Ovary (tissue), 9 donors: ENCODE data around the gene KANSL1L. TPM values are rescaled to one million over a fixed set of nuclear protein-coding genes. Genes with fewer than 3 reads are reported as not detected.

Experiments used
- DNase-seq, 5 donors: peaks; one replicate each; pipeline ENCODE4 v3.0.0-alpha.2; 2019 to 2020
- H3K27ac ChIP-seq, 2 donors: fragments of 200-600 bp; one replicate each; pipeline versions ENCODE4 v1.5.1 to v1.8.0; 2019 to 2022
- H3K27me3 ChIP-seq: fragments of 200-600 bp; one replicate; pipeline ENCODE4 v1.8.0; 2022
- H3K36me3 ChIP-seq: fragments of 200-600 bp; sonication (generic); one replicate; pipeline ENCODE4 v1.5.1; 2019
- H3K4me1 ChIP-seq: one replicate; pipeline ENCODE4 v1.8.1; 2013; ENCODE audit warnings: mild to moderate bottlenecking, moderate library complexity; ENCODE audit not compliant: insufficient read depth
- H3K4me3 ChIP-seq: fragments of 200-600 bp; sonication (generic); one replicate; pipeline ENCODE4 v1.5.1; 2017
- H3K9me3 ChIP-seq, 2 donors: fragments of 200-600 bp in 1 of 2; sonication (generic) in 1 of 2; one replicate each; pipeline versions ENCODE4 v1.5.1 to v1.8.1; 2013 to 2019; ENCODE audit warnings: mild to moderate bottlenecking in 1 of 2, moderate library complexity in 1 of 2
- EP300 ChIP-seq: sonication (generic); formaldehyde crosslinking; IDR thresholded peaks from one replicate; pipeline ENCODE4 v1.6.1; 2017; ENCODE audit warnings: antibody characterized with exemption
- POLR2A ChIP-seq: fragments of 450-650 bp; IDR thresholded peaks from one replicate; pipeline ENCODE4 v1.6.1; 2017; ENCODE audit warnings: antibody characterized with exemption, mild to moderate bottlenecking, moderate library complexity
- WGBS, 3 donors: extraction: QIAGEN DNeasy Blood & Tissue Kit in 1 of 3; methylation state at CpG; one replicate each; pipeline versions ENCODE4 v1.1.5 to v1.1.7; 2013 to 2017; 5-methylcytosine and 5-hydroxymethylcytosine counted together
- intact Hi-C, 4 donors: fragments of 100-400 bp; cut with DNase I; formaldehyde crosslinking; loops; one replicate each; pipeline versions ENCODE4 v1.11.0 to v1.15.1; 2022 to 2023
- polyA plus RNA-seq, 2 donors: library from polyadenylated mRNA; stranded (reverse); fragments of 200-250 nt in 1 of 2; fragments of 350-450 nt in 1 of 2; fragmentation: Illumina TruSeq in 1 of 2; extraction: RNeasy Lipid Tissue Mini Kit (QIAGEN cat#74804) in 1 of 2; gene quantifications; one replicate each; pipeline ENCODE4 v1.2.3, GENCODE V29; 2013 to 2014
- total RNA-seq, 7 donors: library from RNA; depleted of rRNA in 2 of 7; stranded (reverse); fragments of >200 nt in 2 of 7; fragmentation: NEBNext Ultra II Directional in 3 of 7; extraction: Animal tissue kit (Norgen Biotek cat#: 25700) in 3 of 7; gene quantifications; one replicate each; pipeline versions ENCODE4 v1.1.0 to v1.2.4, GENCODE V29; 2016 to 2023
- TF ChIP-seq, protein P1 (sequence below), 3 donors: fragments of 450-650 bp in 2 of 3; fragments of 200-600 bp in 1 of 3; IDR thresholded peaks; one replicate each; pipeline versions ENCODE4 v1.5.1 to v1.8.0; 2016 to 2022; ENCODE audit warnings: antibody characterized with exemption in 3 of 3, mild to moderate bottlenecking in 1 of 3
- donor health status: DM: no; HTN: no; CAD: no; lungs with moderate emphysema.
- donor health status: DM: no; HTN: no; CAD: no.
- donor health status: Bipolar disorder and iron deficiency.
- donor health status: DM: yes; HTN: yes; CAD: no.
- donor health status: DM: no; HTN: no; CAD: no.
- donor health status: DM: yes; HTN: yes; CAD: no.

The KANSL1L gene
- total and polyA plus RNA-seq, 9 donors, result 20.5 to 47.1 (median 36.1) TPM

DNA sequence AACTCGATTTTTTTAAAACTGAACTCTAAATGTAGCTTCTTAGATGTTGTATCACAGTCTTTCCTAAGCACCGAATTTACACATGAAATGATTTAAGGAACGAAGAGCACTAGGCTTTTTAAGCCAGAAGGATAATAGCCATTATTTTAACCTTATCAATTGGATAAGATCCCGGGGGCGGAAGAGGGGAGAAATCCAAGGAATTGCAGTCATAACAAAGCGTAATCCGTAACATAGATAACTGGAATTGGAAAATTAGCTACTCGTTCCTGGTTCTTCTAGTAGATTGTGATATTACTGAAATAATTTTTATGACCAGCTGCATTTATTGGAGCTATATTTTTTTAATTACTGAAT is 988 bp upstream of the KANSL1L start:
- intact Hi-C loops, result no loop called here
- Histone ChIP-seq H3K36me3 (no peaks in the 10 kb centered on the region), H3K4me3 (peak overlapping the region; percentile 95), H3K27me3 (no peaks in the 10 kb centered on the region), H3K9me3 (no peaks in the 10 kb centered on the region), H3K4me1 (no peaks in the 10 kb centered on the region), H3K27ac (peak overlapping the region; percentile 91 to 100)
- TF ChIP-seq, protein P1, sequence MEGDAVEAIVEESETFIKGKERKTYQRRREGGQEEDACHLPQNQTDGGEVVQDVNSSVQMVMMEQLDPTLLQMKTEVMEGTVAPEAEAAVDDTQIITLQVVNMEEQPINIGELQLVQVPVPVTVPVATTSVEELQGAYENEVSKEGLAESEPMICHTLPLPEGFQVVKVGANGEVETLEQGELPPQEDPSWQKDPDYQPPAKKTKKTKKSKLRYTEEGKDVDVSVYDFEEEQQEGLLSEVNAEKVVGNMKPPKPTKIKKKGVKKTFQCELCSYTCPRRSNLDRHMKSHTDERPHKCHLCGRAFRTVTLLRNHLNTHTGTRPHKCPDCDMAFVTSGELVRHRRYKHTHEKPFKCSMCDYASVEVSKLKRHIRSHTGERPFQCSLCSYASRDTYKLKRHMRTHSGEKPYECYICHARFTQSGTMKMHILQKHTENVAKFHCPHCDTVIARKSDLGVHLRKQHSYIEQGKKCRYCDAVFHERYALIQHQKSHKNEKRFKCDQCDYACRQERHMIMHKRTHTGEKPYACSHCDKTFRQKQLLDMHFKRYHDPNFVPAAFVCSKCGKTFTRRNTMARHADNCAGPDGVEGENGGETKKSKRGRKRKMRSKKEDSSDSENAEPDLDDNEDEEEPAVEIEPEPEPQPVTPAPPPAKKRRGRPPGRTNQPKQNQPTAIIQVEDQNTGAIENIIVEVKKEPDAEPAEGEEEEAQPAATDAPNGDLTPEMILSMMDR (IDR thresholded peaks at IDR 0.05), result no peak
- TF ChIP-seq POLR2A (no peak), EP300 (no peak)
- WGBS, 3 donors, result 1 to 6% (median 1%) methylated on average over 8 of the region's 8 CpGs
- no peak for DNase-seq

DNA sequence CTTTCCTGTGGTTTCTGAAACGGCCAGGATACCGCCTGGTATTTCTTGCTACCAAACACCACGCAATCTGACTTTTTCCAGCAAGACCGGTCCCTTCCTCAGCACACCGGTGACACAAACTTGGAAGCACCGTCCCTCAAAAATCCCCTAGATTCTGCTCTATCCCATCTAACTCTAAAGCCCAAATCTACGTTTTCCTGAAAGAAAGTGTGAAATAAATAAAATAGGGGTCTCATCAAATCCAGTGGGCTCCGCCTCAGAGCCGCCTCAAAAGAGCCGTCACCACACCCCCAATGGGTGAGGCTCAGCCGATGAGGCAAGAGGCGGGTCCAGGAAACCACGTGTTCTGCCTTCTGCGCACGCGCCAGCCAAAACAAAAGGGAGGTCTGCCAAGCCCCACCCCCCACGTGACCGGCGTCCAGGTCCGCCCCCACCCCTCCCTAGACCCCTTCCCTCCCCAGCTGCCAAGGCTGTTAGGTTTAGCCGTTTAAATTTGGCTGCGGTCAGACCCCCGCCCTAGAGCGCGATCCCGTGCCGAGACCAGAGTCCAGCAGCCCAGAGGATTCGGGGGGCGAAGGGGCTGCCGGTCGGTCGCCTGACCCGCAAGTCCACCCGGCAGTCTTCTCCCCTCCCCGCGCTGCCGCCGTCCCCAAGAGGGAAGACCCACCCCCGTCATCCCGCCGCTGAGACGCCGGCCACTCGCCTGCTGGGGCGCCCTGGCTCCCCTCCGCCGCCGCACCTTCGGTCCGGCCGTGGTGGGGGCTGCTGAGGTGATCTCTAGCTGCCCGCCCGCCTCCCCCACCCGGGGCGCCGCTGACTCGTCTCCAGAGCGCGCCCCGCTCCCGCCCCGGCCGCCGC is 534 bp downstream of the KANSL1L start:
- Histone ChIP-seq H3K27me3 (no peaks in the 10 kb centered on the region), H3K9me3 (no peaks in the 10 kb centered on the region), H3K4me1 (no peaks in the 10 kb centered on the region), H3K27ac (peak overlapping the region; percentile 98 to 100), H3K36me3 (no peaks in the 10 kb centered on the region), H3K4me3 (peak overlapping the region; percentile 95)
- DNase-seq, result peak; percentile 97 to 100 (median 98)
- TF ChIP-seq, protein P1 (IDR thresholded peaks at IDR 0.05), result no peak
- TF ChIP-seq EP300 (peak; percentile 82), POLR2A (peak; percentile 97)
- 0 to 1% (median 0%) methylated on average over 38 to 64 of the region's 64 CpGs for WGBS, 3 donors
- intact Hi-C loops, result no loop called here

DNA sequence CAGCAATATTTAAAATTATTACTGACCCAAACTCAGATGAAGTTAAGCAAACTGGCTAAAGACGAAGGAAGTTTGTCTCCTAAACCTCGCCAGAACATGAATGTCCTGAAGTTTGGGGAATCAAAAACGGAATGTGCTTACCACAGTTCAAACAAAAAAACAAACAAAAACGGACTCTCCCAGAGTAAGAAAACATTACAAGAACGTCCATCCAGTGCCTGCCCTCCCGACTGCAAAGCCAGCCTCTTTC is 1.1 kb downstream of the KANSL1L start:
- H3K36me3 ChIP-seq, result no peaks in the 10 kb centered on the region
- DNase-seq, result no peak
- H3K9me3 ChIP-seq, result no peaks in the 10 kb centered on the region
- H3K27me3 ChIP-seq, result no peaks in the 10 kb centered on the region
- H3K27ac ChIP-seq, result peak overlapping the region; percentile 98 to 100
- peak overlapping the region; percentile 95 for H3K4me3 ChIP-seq
- TF ChIP-seq, protein P1 (IDR thresholded peaks at IDR 0.05), result no peak
- TF ChIP-seq POLR2A (no peak), EP300 (no peak)
- intact Hi-C loops, result no loop called here
- 0 to 1% (median 0%) methylated on average over 6 of the region's 6 CpGs for WGBS, 3 donors
- H3K4me1 ChIP-seq, result no peaks in the 10 kb centered on the region

DNA sequence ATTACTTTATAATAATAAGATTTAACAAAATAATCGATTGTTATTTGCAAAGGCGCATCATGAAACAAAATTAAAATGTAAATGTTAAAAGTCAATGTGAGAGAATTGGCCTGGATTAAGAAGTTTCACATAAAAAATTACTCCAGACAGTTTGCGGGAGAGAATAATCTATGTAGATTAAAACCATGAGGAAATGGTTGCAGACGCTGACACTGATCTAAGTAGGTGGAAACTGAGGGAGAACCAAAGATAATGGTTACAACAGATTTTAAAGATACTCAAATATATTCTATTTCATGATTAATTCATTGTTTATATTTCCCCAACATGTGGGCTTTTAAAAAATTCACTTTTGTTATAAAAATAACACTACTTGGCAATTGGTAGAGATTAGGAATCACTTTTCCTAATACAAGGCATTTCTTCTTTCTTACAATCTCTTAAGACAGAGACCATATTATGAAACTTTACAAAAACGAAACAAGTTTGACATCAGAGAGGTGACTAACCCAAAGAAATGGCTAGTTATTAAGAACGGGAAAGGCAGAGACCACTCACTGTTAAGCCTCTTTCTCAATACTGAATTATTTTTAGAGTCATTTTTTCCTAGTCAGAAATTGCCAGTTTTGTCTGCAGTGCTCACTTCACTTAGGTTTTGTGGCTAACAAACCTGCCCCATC is 1.6 kb downstream of the KANSL1L start:
- peak in 1 of 5 donors; percentile 18 for DNase-seq
- no peaks in the 10 kb centered on the region for H3K27me3 ChIP-seq
- peaks cover 1% of the 10 kb centered on the region for H3K4me1 ChIP-seq
- H3K36me3 ChIP-seq, result no peaks in the 10 kb centered on the region
- TF ChIP-seq, protein P1 (IDR thresholded peaks at IDR 0.05), result no peak
- no peak for TF ChIP-seq POLR2A
- no peak for TF ChIP-seq EP300
- intact Hi-C loops, result no loop called here
- no peaks in the 10 kb centered on the region for H3K9me3 ChIP-seq
- peak overlapping the region; percentile 98 to 100 for H3K27ac ChIP-seq
- WGBS, 3 donors, result 3 to 8% (median 3%) methylated on average over 6 of the region's 6 CpGs
- H3K4me3 ChIP-seq, result peak overlapping the region; percentile 95
